ENCODE measurements around the gene UQCRC2.
"Not testable (repeated sequence)": the region's sequence is repeated elsewhere in the genome, so short reads cannot be mapped to it uniquely, and the experiment has no call there.

Gene UQCRC2

DNA sequence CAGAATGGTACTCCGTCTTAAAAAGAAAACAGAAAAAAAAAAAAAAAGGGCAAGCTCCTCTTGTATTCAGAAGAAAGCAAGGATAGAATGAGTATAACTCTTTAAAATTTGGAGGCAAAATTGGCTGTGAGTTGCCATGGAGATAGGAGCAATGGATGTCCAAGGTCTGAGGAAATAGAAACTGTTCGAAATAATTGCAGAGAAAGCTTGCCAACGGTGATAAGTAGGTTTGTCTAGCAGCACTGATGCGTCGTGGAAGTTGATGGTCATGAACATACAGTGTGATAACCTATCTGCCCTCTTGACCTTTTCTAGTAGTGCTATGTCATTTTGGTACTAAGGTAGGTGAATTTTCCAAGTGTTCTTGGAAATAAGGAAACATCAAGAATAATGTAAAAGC lies 57.7 kb downstream of the UQCRC2 start:
- no peak for DNase-seq (ENCODE audit: low read depth)

DNA sequence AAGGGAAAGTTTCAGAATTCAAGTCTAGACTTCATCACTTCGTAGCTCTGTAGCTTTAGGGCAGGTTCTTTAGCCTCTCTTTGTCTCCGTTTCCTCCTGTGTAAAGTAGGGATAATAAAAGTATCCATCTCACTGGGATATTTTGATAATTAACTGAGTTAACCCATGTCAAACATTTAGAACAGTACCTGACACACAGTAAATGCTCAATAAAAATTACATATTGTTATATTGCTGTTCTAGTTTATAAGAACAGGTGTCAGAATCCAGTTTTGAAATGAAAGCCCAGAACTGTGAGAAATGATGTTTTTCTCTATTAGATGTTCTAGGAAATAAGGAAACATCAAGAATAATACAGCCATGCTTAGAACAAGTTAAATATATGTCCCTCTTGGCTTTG lies 59.1 kb downstream of the UQCRC2 start:
- no peak for DNase-seq (ENCODE audit: low read depth)

DNA sequence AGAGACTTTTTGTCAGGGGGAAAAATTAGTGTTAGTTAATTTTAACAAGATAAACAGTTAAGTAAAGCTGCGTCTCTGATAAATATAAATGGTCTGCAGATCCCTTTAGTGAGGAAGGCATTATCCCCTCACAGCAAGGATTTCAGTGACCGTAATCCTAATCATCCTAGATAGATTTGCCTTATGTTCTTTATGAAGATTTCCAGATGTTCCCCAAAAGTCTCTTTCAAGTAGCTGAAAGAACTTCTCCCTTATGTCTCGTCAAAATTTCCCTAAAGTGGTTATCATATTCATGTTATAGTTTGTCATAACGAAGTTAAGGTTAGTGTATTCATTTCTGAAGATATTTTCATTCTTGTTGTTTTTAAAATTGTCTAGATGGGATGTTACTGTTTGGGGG lies 60.3 kb downstream of the UQCRC2 start:
- no peak for DNase-seq (ENCODE audit: low read depth)

- DNase-seq (ENCODE audit: low read depth) = no peak
These were observed 61.2 kb downstream of the UQCRC2 start for GRCh38 chr16:22014271-22014873.

- DNase-seq (ENCODE audit: low read depth) = no peak
These were observed 63.8 kb downstream of the UQCRC2 start for GRCh38 chr16:22016927-22017326.

DNA sequence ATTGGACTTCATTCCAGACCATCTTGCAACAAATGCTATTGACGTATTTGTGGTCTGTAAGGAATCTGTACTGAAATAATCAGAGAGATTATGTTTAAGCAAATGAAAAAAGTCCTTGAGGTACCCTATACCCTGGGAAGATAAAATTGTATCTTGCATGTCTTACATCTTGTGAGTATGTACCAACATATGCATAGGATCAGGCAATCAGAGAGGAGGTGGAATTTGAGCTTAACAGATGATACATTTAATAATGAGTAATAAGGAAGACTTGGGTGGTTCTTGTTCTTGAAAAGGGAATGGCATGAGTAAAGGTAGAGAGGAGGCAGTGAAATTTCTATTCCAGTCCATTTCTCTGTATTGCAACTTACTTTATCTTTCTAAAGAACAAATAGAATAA lies 65.4 kb downstream of the UQCRC2 start:
- DNase-seq (ENCODE audit: low read depth) = peak; percentile 54

GRCh38 chr16:22022151-22022550 lies 69.0 kb downstream of the UQCRC2 start:
- DNase-seq (ENCODE audit: low read depth) = no peak

- DNase-seq (ENCODE audit: low read depth) = no peak
These were observed 70.3 kb downstream of the UQCRC2 start for GRCh38 chr16:22023505-22023904.

- DNase-seq (ENCODE audit: low read depth) = not testable (repeated sequence)
These were observed 71.6 kb downstream of the UQCRC2 start for GRCh38 chr16:22024785-22025184.

- DNase-seq (ENCODE audit: low read depth) = no peak
These were observed 74.5 kb downstream of the UQCRC2 start for GRCh38 chr16:22027633-22028032.

GRCh38 chr16:22029632-22030031 lies 76.5 kb downstream of the UQCRC2 start:
- peak; percentile 25 for DNase-seq (ENCODE audit: low read depth)

DNA sequence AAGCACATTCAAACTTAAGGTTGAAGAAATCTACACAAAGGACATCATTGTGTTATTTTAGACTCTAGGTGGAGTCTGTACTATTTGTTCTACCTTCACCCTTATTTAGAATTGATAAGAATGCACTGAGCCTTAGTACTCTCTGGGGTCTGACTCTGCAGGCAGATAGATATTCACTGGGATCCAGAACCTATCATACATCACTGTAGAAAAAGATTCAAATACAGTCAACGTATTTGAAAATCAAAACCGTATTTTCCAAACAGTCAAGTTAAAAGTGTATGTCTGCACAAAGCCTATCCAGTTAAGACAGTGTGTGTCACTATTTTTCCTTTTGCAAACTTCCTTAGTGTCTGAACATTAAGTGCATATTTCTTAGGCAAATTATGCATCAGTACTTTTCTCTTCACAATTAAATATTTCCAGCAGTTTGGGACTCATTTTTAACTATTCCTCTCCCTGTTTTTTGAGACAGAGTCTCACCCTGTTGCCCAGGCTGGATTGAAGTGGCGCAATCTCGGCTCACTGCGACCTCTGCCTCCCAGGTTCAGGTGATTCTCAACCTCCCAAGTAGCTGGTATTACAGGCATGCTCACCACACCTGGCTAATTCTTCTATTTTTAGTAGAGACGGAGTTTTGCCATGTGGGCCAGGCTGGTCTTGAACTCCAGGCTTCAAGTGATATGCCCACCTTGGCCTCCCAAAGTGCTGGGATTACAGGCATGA lies 77.1 kb downstream of the UQCRC2 start:
- DNase-seq (ENCODE audit: low read depth) = no peak

DNA sequence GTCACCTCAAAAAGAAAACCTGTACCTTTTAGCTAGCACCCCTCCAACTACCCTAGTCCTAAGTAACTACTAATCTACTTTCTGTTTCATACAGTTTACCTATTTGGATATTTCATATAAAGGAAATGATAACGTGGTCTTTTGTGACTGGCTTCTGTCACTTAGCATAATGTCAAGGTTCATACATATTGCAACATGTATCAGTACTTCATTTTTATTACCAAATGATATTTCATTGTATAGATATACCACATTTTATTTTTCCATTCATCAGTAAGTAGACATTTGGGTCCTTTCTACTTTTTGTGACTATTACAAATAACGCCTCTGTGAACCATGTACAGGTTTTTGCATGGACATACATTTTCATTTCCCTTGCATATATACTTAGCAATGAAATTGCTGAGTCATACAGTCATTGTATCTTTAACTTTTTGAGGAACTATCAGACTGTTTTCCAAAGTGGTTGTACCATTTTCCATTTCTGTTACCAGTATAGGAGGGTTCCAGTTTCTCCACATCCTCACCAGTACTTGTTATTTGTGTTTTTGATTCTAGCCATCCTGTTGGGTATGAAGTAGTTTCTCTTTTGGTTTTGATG lies 78.4 kb downstream of the UQCRC2 start:
- no peak for DNase-seq (ENCODE audit: low read depth)

Data from amniotic epithelial cell (primary cell).